HEK293 (cell line): Measurements from ENCODE around the gene A4GALT.
A peak's percentile ranks its signal among the peaks of the same experiment; 100 is the strongest.

Source experiments
- CTCF ChIA-PET: fragments of 350-600 bp; formaldehyde crosslinking; extraction: SDS; loops from one replicate; lab custom pipeline; 2021; ENCODE audit warnings: antibody characterized with exemption; lab: Yijun Ruan, JAX
- POLR2A ChIA-PET: fragments of 300-600 bp; formaldehyde crosslinking; extraction: SDS; loops from one replicate; lab custom pipeline; 2020; ENCODE audit warnings: antibody characterized with exemption, inconsistent platforms; lab: Yijun Ruan, JAX
- H3K27ac ChIP-seq: fragments of 200-500 bp; sonication (Bioruptor generic); 2 replicates; pipeline ENCODE4 v1.5.1; 2014; ENCODE audit warnings: low read depth, low read length, control low read depth, inconsistent platforms; ENCODE audit errors: extremely low read depth
- H3K36me3 ChIP-seq, 2 experiments: fragments of 200-500 bp in 1 of 2; sonication (Bioruptor generic) in 1 of 2; 1 replicate in 1 of 2; 2 replicates in 1 of 2; pipeline ENCODE4 v1.5.1; 2014 to 2017; ENCODE audit warnings: inconsistent platforms in 2 of 2, low read length in 2 of 2; ENCODE audit not compliant: control insufficient read depth in 2 of 2, insufficient read depth in 1 of 2
- H3K4me1 ChIP-seq: fragments of 200-500 bp; sonication (Bioruptor generic); 2 replicates; pipeline ENCODE4 v1.5.1; 2014; ENCODE audit warnings: mild to moderate bottlenecking, low read length, inconsistent platforms; ENCODE audit not compliant: control insufficient read depth, insufficient read depth
- H3K4me3 ChIP-seq: 2 replicates; pipeline ENCODE4 v1.5.1; 2011; ENCODE audit warnings: low read depth, mild to moderate bottlenecking, control low read depth, low read length, moderate library complexity
- H3K9me3 ChIP-seq: fragments of 200-500 bp; sonication (Bioruptor generic); 2 replicates; pipeline ENCODE4 v1.5.1; 2014; ENCODE audit warnings: low read depth, low read length, inconsistent platforms; ENCODE audit not compliant: control insufficient read depth, insufficient read depth
- KLF16 ChIP-seq: fragments of 450-650 bp; formaldehyde crosslinking; IDR thresholded peaks from 2 replicates; pipeline ENCODE4 v1.5.1; 2017; ENCODE audit warnings: missing biosample characterization, missing genetic modification characterization
- PRDM1 ChIP-seq: fragments of 450-650 bp; formaldehyde crosslinking; IDR thresholded peaks from 2 replicates; pipeline ENCODE4; 2016; ENCODE audit warnings: missing biosample characterization, missing genetic modification characterization
- PRDM10 ChIP-seq: fragments of 450-650 bp; formaldehyde crosslinking; IDR thresholded peaks from 2 replicates; pipeline ENCODE4 v1.5.1; 2016; ENCODE audit warnings: missing biosample characterization, missing genetic modification characterization
- REPIN1 ChIP-seq: fragments of 450-650 bp; formaldehyde crosslinking; IDR thresholded peaks from 2 replicates; pipeline ENCODE4 v1.5.1; 2017; ENCODE audit warnings: missing biosample characterization, missing genetic modification characterization, low read depth
- SCRT2 ChIP-seq: fragments of 450-650 bp; formaldehyde crosslinking; IDR thresholded peaks from 2 replicates; pipeline ENCODE4 v1.5.1; 2016; ENCODE audit warnings: missing biosample characterization, missing genetic modification characterization
- SP3 ChIP-seq: fragments of 450-650 bp; formaldehyde crosslinking; IDR thresholded peaks from 2 replicates; pipeline ENCODE4 v1.5.1; 2016; ENCODE audit warnings: missing biosample characterization, missing genetic modification characterization
- ZBTB20 ChIP-seq: fragments of 450-650 bp; formaldehyde crosslinking; IDR thresholded peaks from 2 replicates; pipeline ENCODE4 v1.5.1; 2016; ENCODE audit warnings: missing biosample characterization, missing genetic modification characterization
- ZBTB48 ChIP-seq: fragments of 450-650 bp; formaldehyde crosslinking; IDR thresholded peaks from 2 replicates; pipeline ENCODE4 v1.5.1; 2016; ENCODE audit warnings: missing biosample characterization, missing genetic modification characterization
- ZBTB49 ChIP-seq: fragments of 450-650 bp; formaldehyde crosslinking; IDR thresholded peaks from 2 replicates; pipeline ENCODE4 v1.5.1; 2016; ENCODE audit warnings: missing biosample characterization, missing genetic modification characterization, low read depth
- ZBTB6 ChIP-seq: fragments of 450-650 bp; formaldehyde crosslinking; IDR thresholded peaks from 2 replicates; pipeline ENCODE4 v1.5.1; 2017; ENCODE audit warnings: missing biosample characterization, missing genetic modification characterization
- ZFP69B ChIP-seq: fragments of 450-650 bp; formaldehyde crosslinking; IDR thresholded peaks from 2 replicates; pipeline ENCODE4 v1.5.1; 2016; ENCODE audit warnings: missing biosample characterization, missing genetic modification characterization
- ZNF112 ChIP-seq: fragments of 450-650 bp; formaldehyde crosslinking; IDR thresholded peaks from 2 replicates; pipeline ENCODE4 v1.5.0; 2017; ENCODE audit warnings: missing biosample characterization, missing genetic modification characterization
- ZNF140 ChIP-seq: fragments of 450-650 bp; formaldehyde crosslinking; IDR thresholded peaks from 2 replicates; pipeline ENCODE4 v1.5.1; 2016; ENCODE audit warnings: missing biosample characterization, missing genetic modification characterization
- ZNF223 ChIP-seq: fragments of 450-650 bp; formaldehyde crosslinking; IDR thresholded peaks from 2 replicates; pipeline ENCODE4 v1.5.1; 2016; ENCODE audit warnings: missing biosample characterization, missing genetic modification characterization
- ZNF335 ChIP-seq: fragments of 450-650 bp; formaldehyde crosslinking; conservative IDR thresholded peaks from 2 replicates; pipeline ENCODE4 v1.5.1; 2016; ENCODE audit warnings: missing biosample characterization, missing genetic modification characterization
- ZNF510 ChIP-seq: fragments of 450-650 bp; formaldehyde crosslinking; IDR thresholded peaks from 2 replicates; pipeline ENCODE4 v1.5.1; 2018; ENCODE audit warnings: mild to moderate bottlenecking, missing genetic modification characterization, missing biosample characterization; ENCODE audit not compliant: insufficient replicate concordance
- ZNF624 ChIP-seq: fragments of 450-650 bp; formaldehyde crosslinking; IDR thresholded peaks from 2 replicates; pipeline ENCODE4 v1.5.1; 2017; ENCODE audit warnings: missing biosample characterization, missing genetic modification characterization
- ZNF654 ChIP-seq: fragments of 450-650 bp; formaldehyde crosslinking; IDR thresholded peaks from 2 replicates; pipeline ENCODE4 v1.5.1; 2016; ENCODE audit warnings: low read depth, missing biosample characterization, missing genetic modification characterization
- ZNF76 ChIP-seq: fragments of 450-650 bp; formaldehyde crosslinking; IDR thresholded peaks from 2 replicates; pipeline ENCODE4; 2016; ENCODE audit warnings: low read depth, missing biosample characterization, missing genetic modification characterization, borderline replicate concordance
- ZNF791 ChIP-seq: fragments of 450-650 bp; formaldehyde crosslinking; IDR thresholded peaks from 2 replicates; pipeline ENCODE4 v1.5.1; 2016; ENCODE audit warnings: missing biosample characterization, missing genetic modification characterization
- ZNF830 ChIP-seq: fragments of 450-650 bp; IDR thresholded peaks from 2 replicates; pipeline ENCODE4 v1.5.0; 2018; ENCODE audit warnings: missing biosample characterization, missing genetic modification characterization, low read depth, mild to moderate bottlenecking, moderate library complexity
- TF ChIP-seq, protein P1 (sequence below): fragments of 450-650 bp; formaldehyde crosslinking; IDR thresholded peaks from 2 replicates; pipeline ENCODE4 v1.5.0; 2017; ENCODE audit warnings: missing biosample characterization, missing genetic modification characterization, borderline replicate concordance
- TF ChIP-seq, protein P2 (sequence below): fragments of 450-650 bp; formaldehyde crosslinking; IDR thresholded peaks from 2 replicates; pipeline ENCODE4 v1.5.1; 2017; ENCODE audit warnings: missing biosample characterization, missing genetic modification characterization

The A4GALT gene

DNA sequence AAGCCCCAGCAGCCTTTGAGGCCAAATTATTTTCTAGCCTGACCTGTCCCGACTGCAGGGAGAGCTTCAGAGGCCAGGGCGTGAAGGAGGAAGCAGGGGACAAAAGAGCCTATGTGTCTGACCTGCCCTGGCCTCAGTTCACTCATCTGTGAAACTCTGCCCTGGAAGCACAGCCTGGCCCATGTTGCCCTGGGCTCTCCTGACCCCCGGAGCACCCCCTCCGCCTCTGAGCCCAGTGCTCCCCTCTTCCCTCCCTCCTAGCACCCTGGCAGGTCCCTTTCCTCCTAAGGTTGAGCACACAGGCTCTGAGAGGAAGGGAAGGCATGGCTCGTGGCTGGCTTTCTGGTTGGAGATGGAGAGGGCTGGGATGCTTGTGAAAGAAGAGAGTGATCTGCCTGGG is 3.4 kb upstream of the A4GALT start (continued):
- TF ChIP-seq, protein P1, sequence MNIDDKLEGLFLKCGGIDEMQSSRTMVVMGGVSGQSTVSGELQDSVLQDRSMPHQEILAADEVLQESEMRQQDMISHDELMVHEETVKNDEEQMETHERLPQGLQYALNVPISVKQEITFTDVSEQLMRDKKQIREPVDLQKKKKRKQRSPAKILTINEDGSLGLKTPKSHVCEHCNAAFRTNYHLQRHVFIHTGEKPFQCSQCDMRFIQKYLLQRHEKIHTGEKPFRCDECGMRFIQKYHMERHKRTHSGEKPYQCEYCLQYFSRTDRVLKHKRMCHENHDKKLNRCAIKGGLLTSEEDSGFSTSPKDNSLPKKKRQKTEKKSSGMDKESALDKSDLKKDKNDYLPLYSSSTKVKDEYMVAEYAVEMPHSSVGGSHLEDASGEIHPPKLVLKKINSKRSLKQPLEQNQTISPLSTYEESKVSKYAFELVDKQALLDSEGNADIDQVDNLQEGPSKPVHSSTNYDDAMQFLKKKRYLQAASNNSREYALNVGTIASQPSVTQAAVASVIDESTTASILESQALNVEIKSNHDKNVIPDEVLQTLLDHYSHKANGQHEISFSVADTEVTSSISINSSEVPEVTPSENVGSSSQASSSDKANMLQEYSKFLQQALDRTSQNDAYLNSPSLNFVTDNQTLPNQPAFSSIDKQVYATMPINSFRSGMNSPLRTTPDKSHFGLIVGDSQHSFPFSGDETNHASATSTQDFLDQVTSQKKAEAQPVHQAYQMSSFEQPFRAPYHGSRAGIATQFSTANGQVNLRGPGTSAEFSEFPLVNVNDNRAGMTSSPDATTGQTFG = no peak
- TF ChIP-seq ZFP69B (tag by site-specific recombination) = no peak
- no peak for TF ChIP-seq ZNF624 (tag by site-specific recombination)
- no peak for TF ChIP-seq ZNF112 (tag by site-specific recombination)
- no peak for TF ChIP-seq ZBTB20 (tag by site-specific recombination)
- TF ChIP-seq ZBTB49 (tag by site-specific recombination) = no peak
- no peak for TF ChIP-seq ZNF654 (tag by site-specific recombination)
- no peak for TF ChIP-seq ZNF140 (tag by site-specific recombination)
- TF ChIP-seq ZNF223 (tag by site-specific recombination) = no peak
- no peak for TF ChIP-seq ZNF510 (tag by site-specific recombination)

GRCh38 chr22:42721045-42721434 is 370 bp upstream of the A4GALT start:
- H3K36me3 ChIP-seq = no peaks in the 10 kb centered on the region
- H3K4me3 ChIP-seq = peak overlapping the region; percentile 45
- H3K9me3 ChIP-seq = no peaks in the 10 kb centered on the region
- TF ChIP-seq ZBTB48 (tag by site-specific recombination) (0 out of 2 replicates have a peak, but pooled peaks have one; percentile 20), ZNF223 (tag by site-specific recombination) (peak; percentile 87), ZNF791 (tag by site-specific recombination) (no peak), PRDM10 (tag by site-specific recombination) (0 out of 2 replicates have a peak, but pooled peaks have one; percentile 8), ZNF76 (tag by site-specific recombination) (0 out of 2 replicates have a peak, but pooled peaks have one; percentile 22), KLF16 (tag by site-specific recombination) (no peak), REPIN1 (tag by site-specific recombination) (no peak), PRDM1 (tag by site-specific recombination) (0 out of 2 replicates have a peak, but pooled peaks have one; percentile 41), ZBTB6 (tag by site-specific recombination) (no peak), ZNF335 (peak; percentile 19), SCRT2 (tag by site-specific recombination) (peak; percentile 73), ZNF830 (tag by site-specific recombination) (no peak), SP3 (tag by site-specific recombination) (peak; percentile 33; the same call in 1 of the 2 replicates)
- TF ChIP-seq, protein P2, sequence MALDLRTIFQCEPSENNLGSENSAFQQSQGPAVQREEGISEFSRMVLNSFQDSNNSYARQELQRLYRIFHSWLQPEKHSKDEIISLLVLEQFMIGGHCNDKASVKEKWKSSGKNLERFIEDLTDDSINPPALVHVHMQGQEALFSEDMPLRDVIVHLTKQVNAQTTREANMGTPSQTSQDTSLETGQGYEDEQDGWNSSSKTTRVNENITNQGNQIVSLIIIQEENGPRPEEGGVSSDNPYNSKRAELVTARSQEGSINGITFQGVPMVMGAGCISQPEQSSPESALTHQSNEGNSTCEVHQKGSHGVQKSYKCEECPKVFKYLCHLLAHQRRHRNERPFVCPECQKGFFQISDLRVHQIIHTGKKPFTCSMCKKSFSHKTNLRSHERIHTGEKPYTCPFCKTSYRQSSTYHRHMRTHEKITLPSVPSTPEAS (tag by site-specific recombination) = no peak
- no peak overlapping the region for H3K27ac ChIP-seq
- POLR2A ChIA-PET = interaction anchor here (0.6 kb wide), 1 partner anchor 9 kb away, joined by 5 read pairs; no protein-coding TSS in a partner anchor
- CTCF ChIA-PET = interaction anchor here (1.2 kb wide), 1 partner anchor 9 kb away, joined by 3 read pairs; no protein-coding TSS in a partner anchor
- no peaks in the 10 kb centered on the region for H3K4me1 ChIP-seq
